AML-193 (cell line): ENCODE measurements around the gene NFXL1.
A peak's percentile ranks its signal among the peaks of the same experiment; 100 is the strongest.

Experiments
- DNase-seq, 2 experiments: peaks; one replicate each; lab custom pipeline; 2025; lab: John Stamatoyannopoulos, UW

NFXL1 gene

GRCh38 chr4:47891928-47892327, 22.5 kb downstream of the NFXL1 start:
- DNase-seq, result no peak

- no peak for DNase-seq
Observed at GRCh38 chr4:47882228-47882627, 32.2 kb downstream of the NFXL1 start.

- DNase-seq, result no peak
Observed at GRCh38 chr4:47879458-47879857, 34.9 kb downstream of the NFXL1 start.

- no peak for DNase-seq
Observed at GRCh38 chr4:47876784-47877546, 37.4 kb downstream of the NFXL1 start.

GRCh38 chr4:47876310-47876709, 38.1 kb downstream of the NFXL1 start:
- DNase-seq, result no peak

GRCh38 chr4:47873877-47874541, 40.4 kb downstream of the NFXL1 start:
- no peak for DNase-seq

- no peak for DNase-seq
Observed at GRCh38 chr4:47863486-47863885, 50.9 kb downstream of the NFXL1 start.

- DNase-seq, result no peak
Observed at GRCh38 chr4:47862297-47862696, 52.1 kb downstream of the NFXL1 start.

- DNase-seq, result no peak
Observed at GRCh38 chr4:47860305-47860704, 54.1 kb downstream of the NFXL1 start.

GRCh38 chr4:47858006-47858405, 56.4 kb downstream of the NFXL1 start:
- DNase-seq, result no peak

GRCh38 chr4:47856713-47857112, 57.7 kb downstream of the NFXL1 start:
- no peak for DNase-seq

GRCh38 chr4:47855350-47855749, 59.0 kb downstream of the NFXL1 start:
- no peak for DNase-seq

GRCh38 chr4:47852136-47852535, 62.2 kb downstream of the NFXL1 start:
- no peak for DNase-seq

- DNase-seq, result no peak
Observed at GRCh38 chr4:47849466-47849865, 64.9 kb downstream of the NFXL1 start.

GRCh38 chr4:47848041-47848440, 66.3 kb downstream of the NFXL1 start:
- DNase-seq, result no peak

- no peak for DNase-seq
Observed at GRCh38 chr4:47842985-47843384, 71.4 kb downstream of the NFXL1 start.

- DNase-seq, result no peak
Observed at GRCh38 chr4:47840291-47840690, 74.1 kb downstream of the NFXL1 start.

- peak in 1 of 2 experiments; percentile 7 for DNase-seq
Observed at GRCh38 chr4:47839259-47839658, 75.1 kb downstream of the NFXL1 start.

GRCh38 chr4:47838445-47838844, 75.9 kb downstream of the NFXL1 start:
- no peak for DNase-seq

- no peak for DNase-seq
Observed at GRCh38 chr4:47837908-47838294, 76.5 kb downstream of the NFXL1 start, which contains the start of gene CORIN. TSS of gene CORIN (minus strand) at chr4:47838067. CDS start at chr4:47837949, 118 bp downstream.

- no peak for DNase-seq
Observed at GRCh38 chr4:47837094-47837907, 77.1 kb downstream of the NFXL1 start.

GRCh38 chr4:47836641-47837093, 77.7 kb downstream of the NFXL1 start:
- peak; percentile 61 to 63 for DNase-seq

- DNase-seq, result no peak
Observed at GRCh38 chr4:47835494-47835893, 78.9 kb downstream of the NFXL1 start.
